Glomerular visceral epithelial cell (primary cell): Measurements from ENCODE around the gene VIT.
"Not testable (repeated sequence)": the region's sequence is repeated elsewhere in the genome, so short reads cannot be mapped to it uniquely, and the experiment has no call there.

ENCODE experiments used
- DNase-seq: peaks from one replicate; pipeline ENCODE4 v3.0.0-alpha.2; 2016; ENCODE audit errors: extremely low spot score

Gene VIT

GRCh38 chr2:36805635-36806224 is 109.2 kb downstream of the VIT start:
- DNase-seq, result no peak

GRCh38 chr2:36807223-36807886 is 110.8 kb downstream of the VIT start:
- DNase-seq, result no peak

- DNase-seq, result no peak
Observed at GRCh38 chr2:36808386-36809068, 112.0 kb downstream of the VIT start.

GRCh38 chr2:36809069-36809445 is 112.5 kb downstream of the VIT start:
- no peak for DNase-seq

- DNase-seq, result no peak
Observed at GRCh38 chr2:36811071-36811470, 114.6 kb downstream of the VIT start.

GRCh38 chr2:36812196-36812595 is 115.7 kb downstream of the VIT start:
- DNase-seq, result peak; percentile 6

- no peak for DNase-seq
Observed at GRCh38 chr2:36818542-36818941, 122.0 kb downstream of the VIT start.

- no peak for DNase-seq
Observed at GRCh38 chr2:36819095-36819711, 122.7 kb downstream of the VIT start.

GRCh38 chr2:36820942-36821605 is 124.6 kb downstream of the VIT start:
- DNase-seq, result no peak

- no peak for DNase-seq
Observed at GRCh38 chr2:36823862-36824261, 127.4 kb downstream of the VIT start.

- DNase-seq, result no peak
Observed at GRCh38 chr2:36824273-36824672, 127.8 kb downstream of the VIT start.

GRCh38 chr2:36824683-36825082 is 128.2 kb downstream of the VIT start:
- not testable (repeated sequence) for DNase-seq

- DNase-seq, result no peak
Observed at GRCh38 chr2:36831185-36831584, 134.7 kb downstream of the VIT start.

- no peak for DNase-seq
Observed at GRCh38 chr2:36834203-36834602, 137.7 kb downstream of the VIT start.

GRCh38 chr2:36834731-36835524 is 138.4 kb downstream of the VIT start:
- no peak for DNase-seq

- DNase-seq, result no peak
Observed at GRCh38 chr2:36839976-36840617, 143.6 kb downstream of the VIT start.

GRCh38 chr2:36843838-36844237 is 147.3 kb downstream of the VIT start:
- DNase-seq, result no peak

GRCh38 chr2:36849265-36849664 is 152.8 kb downstream of the VIT start:
- no peak for DNase-seq

- DNase-seq, result no peak
Observed at GRCh38 chr2:36854241-36854640, 157.7 kb downstream of the VIT start.

- DNase-seq, result no peak
Observed at GRCh38 chr2:36855429-36855828, 158.9 kb downstream of the VIT start.

- DNase-seq, result no peak
Observed at GRCh38 chr2:36857713-36858112, 161.2 kb downstream of the VIT start.
